NT2/D1 (cell line): ENCODE results near the gene MEMO1.

ENCODE experiments used
- SUZ12 ChIP-seq: IDR thresholded peaks from 2 replicates; pipeline ENCODE4 v1.6.1; 2011; ENCODE audit not compliant: insufficient read length, insufficient read depth; ENCODE audit errors: extremely low read depth
- YY1 ChIP-seq: IDR thresholded peaks from 2 replicates; pipeline ENCODE4 v1.6.1; 2011; ENCODE audit not compliant: insufficient read length, insufficient read depth
- ZNF274 ChIP-seq: IDR thresholded peaks from 2 replicates; pipeline ENCODE4 v1.6.1; 2011; ENCODE audit warnings: mild to moderate bottlenecking, low read depth, low read length

DNA sequence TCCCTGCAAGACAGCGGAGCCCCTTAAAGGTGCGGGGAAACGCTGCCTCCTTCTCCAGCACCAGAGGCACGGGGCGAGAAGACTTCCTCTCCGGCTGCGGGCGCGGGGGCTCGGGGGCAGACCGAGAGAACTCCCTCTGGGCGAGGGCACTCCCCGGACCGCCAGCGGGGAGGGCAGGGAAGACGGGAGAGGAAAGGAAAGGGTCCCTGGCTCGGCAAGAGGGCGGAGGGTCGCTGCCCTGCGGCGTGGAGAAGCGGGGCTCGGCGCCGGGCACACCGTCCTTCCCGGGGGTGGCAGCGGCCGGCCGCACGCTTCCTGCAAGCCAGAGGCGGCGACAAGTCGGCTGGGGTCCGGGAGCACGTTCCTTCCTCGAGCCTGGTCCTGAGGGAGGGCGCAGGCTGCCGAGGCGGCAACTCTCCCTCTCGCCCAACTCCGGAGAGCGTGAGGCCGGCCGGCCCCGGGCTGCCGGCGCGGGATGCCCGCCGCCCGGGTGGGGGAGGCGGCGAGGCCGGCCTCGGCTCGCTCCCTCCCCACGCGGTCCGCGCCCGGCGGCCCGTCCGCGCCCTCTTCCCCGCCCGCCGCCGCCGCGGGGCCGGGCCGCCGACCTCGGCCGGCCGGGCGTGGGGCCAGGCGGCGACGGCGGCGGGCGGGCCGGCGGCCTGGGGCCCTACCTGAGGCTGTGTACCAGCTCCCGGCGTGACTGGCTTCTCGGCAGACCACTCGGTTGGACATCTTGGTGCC is 1.1 kb downstream of the MEMO1 start:
- TF ChIP-seq YY1 (no peak), SUZ12 (no peak), ZNF274 (no peak)
